ENCODE measurements around the gene CNDP1. TPM values are rescaled to one million over a fixed set of nuclear protein-coding genes. Genes with fewer than 3 reads are reported as not detected.

The CNDP1 gene
- total RNA-seq, 1 experiment from 2014 or later, result not detected

- H3K27me3 ChIP-seq (ENCODE audit: low read length), result peaks cover 3% of the 10 kb centered on the region; the same call in 1 of the 2 replicates
- H3K36me3 ChIP-seq (ENCODE audit: insufficient read depth, low read length), result no peaks in the 10 kb centered on the region
- H2AFZ ChIP-seq (ENCODE audit: low read length), result no peak overlapping the region
- DNase-seq, result no peak
- no peak overlapping the region for H3K4me3 ChIP-seq (ENCODE audit: low read length)
- no peaks in the 10 kb centered on the region for H3K9me3 ChIP-seq (ENCODE audit: low read length)
- H3K9ac ChIP-seq (ENCODE audit: low read length), result no peak overlapping the region
- no peaks in the 10 kb centered on the region for H3K9me2 ChIP-seq (replicated peaks; ENCODE audit: insufficient read depth, low read length)
- H3K27ac ChIP-seq (ENCODE audit: low read length), result no peak overlapping the region
- peaks cover 31% of the 10 kb centered on the region for H3K4me1 ChIP-seq (ENCODE audit: low read length)
- no peak overlapping the region for H3K4me2 ChIP-seq (ENCODE audit: low read depth, low read length, poor library complexity, severe bottlenecking)
- peaks cover 29% of the 10 kb centered on the region for H3K79me2 ChIP-seq (ENCODE audit: low read length)
- no peaks in the 10 kb centered on the region for H4K20me1 ChIP-seq (ENCODE audit: insufficient read depth, low read depth, low read length)
Measured at GRCh38 chr18:74494514-74494913, 39.8 kb upstream of the CNDP1 start.

GRCh38 chr18:74495581-74496507, 38.5 kb upstream of the CNDP1 start, which contains the start of gene CNDP2:
CNDP2 (plus strand) TSS chr18:74496363; CDS start chr18:74499974, 3,611 bp downstream.
- peak within 1 kb of the TSS; percentile 94 for H2AFZ ChIP-seq (ENCODE audit: low read length)
- H4K20me1 ChIP-seq (ENCODE audit: insufficient read depth, low read depth, low read length), result no peaks in the 10 kb centered on the region
- H3K9ac ChIP-seq (ENCODE audit: low read length), result peak within 1 kb of the TSS; percentile 92
- H3K27ac ChIP-seq (ENCODE audit: low read length), result peak within 1 kb of the TSS; percentile 80
- H3K4me3 ChIP-seq (ENCODE audit: low read length), result peak within 1 kb of the TSS; percentile 87
- peaks cover 45% of the 10 kb centered on the region for H3K4me1 ChIP-seq (ENCODE audit: low read length)
- peak within 1 kb of the TSS; percentile 89 for H3K4me2 ChIP-seq (ENCODE audit: low read depth, low read length, poor library complexity, severe bottlenecking)
- DNase-seq, result peak; percentile 100
- peaks cover under 1% of the 10 kb centered on the region; the same call in 1 of the 2 replicates for H3K36me3 ChIP-seq (ENCODE audit: insufficient read depth, low read length)
- no peaks in the 10 kb centered on the region for H3K9me3 ChIP-seq (ENCODE audit: low read length)
- no peaks in the 10 kb centered on the region for H3K9me2 ChIP-seq (replicated peaks; ENCODE audit: insufficient read depth, low read length)
- peaks cover 3% of the 10 kb centered on the region; the same call in 1 of the 2 replicates for H3K27me3 ChIP-seq (ENCODE audit: low read length)
- H3K79me2 ChIP-seq (ENCODE audit: low read length), result peaks cover 41% of the 10 kb centered on the region

- H3K9ac ChIP-seq (ENCODE audit: low read length), result peak overlapping the region; percentile 92
- no peak overlapping the region for H2AFZ ChIP-seq (ENCODE audit: low read length)
- H3K36me3 ChIP-seq (ENCODE audit: insufficient read depth, low read length), result peaks cover 9% of the 10 kb centered on the region
- H3K27ac ChIP-seq (ENCODE audit: low read length), result peak overlapping the region; percentile 80
- no peaks in the 10 kb centered on the region for H4K20me1 ChIP-seq (ENCODE audit: insufficient read depth, low read depth, low read length)
- peak overlapping the region; percentile 87 for H3K4me3 ChIP-seq (ENCODE audit: low read length)
- no peaks in the 10 kb centered on the region for H3K9me2 ChIP-seq (replicated peaks; ENCODE audit: insufficient read depth, low read length)
- H3K9me3 ChIP-seq (ENCODE audit: low read length), result no peaks in the 10 kb centered on the region
- H3K79me2 ChIP-seq (ENCODE audit: low read length), result peaks cover 49% of the 10 kb centered on the region
- peak; percentile 79 for DNase-seq
- peaks cover 3% of the 10 kb centered on the region; the same call in 1 of the 2 replicates for H3K27me3 ChIP-seq (ENCODE audit: low read length)
- H3K4me2 ChIP-seq (ENCODE audit: low read depth, low read length, poor library complexity, severe bottlenecking), result peak overlapping the region; percentile 89
- H3K4me1 ChIP-seq (ENCODE audit: low read length), result peaks cover 49% of the 10 kb centered on the region
Measured at GRCh38 chr18:74496508-74497323, 37.6 kb upstream of the CNDP1 start.

- peaks cover 13% of the 10 kb centered on the region for H3K36me3 ChIP-seq (ENCODE audit: insufficient read depth, low read length)
- H3K27ac ChIP-seq (ENCODE audit: low read length), result peak overlapping the region; percentile 80
- H3K79me2 ChIP-seq (ENCODE audit: low read length), result peaks cover 53% of the 10 kb centered on the region
- no peaks in the 10 kb centered on the region for H3K27me3 ChIP-seq (ENCODE audit: low read length)
- no peaks in the 10 kb centered on the region for H3K9me2 ChIP-seq (replicated peaks; ENCODE audit: insufficient read depth, low read length)
- H2AFZ ChIP-seq (ENCODE audit: low read length), result no peak overlapping the region
- peak overlapping the region; percentile 92 for H3K9ac ChIP-seq (ENCODE audit: low read length)
- peak overlapping the region; percentile 87 for H3K4me3 ChIP-seq (ENCODE audit: low read length)
- H3K4me2 ChIP-seq (ENCODE audit: low read depth, low read length, poor library complexity, severe bottlenecking), result peak overlapping the region; percentile 89
- no peaks in the 10 kb centered on the region for H3K9me3 ChIP-seq (ENCODE audit: low read length)
- peaks cover 49% of the 10 kb centered on the region for H3K4me1 ChIP-seq (ENCODE audit: low read length)
- no peaks in the 10 kb centered on the region for H4K20me1 ChIP-seq (ENCODE audit: insufficient read depth, low read depth, low read length)
- peak; percentile 62 for DNase-seq
Measured at GRCh38 chr18:74497324-74497676, 37.0 kb upstream of the CNDP1 start.

GRCh38 chr18:74497778-74498177, 36.5 kb upstream of the CNDP1 start:
- Histone ChIP-seq H3K4me2 (ENCODE audit: low read depth, low read length, poor library complexity, severe bottlenecking) (peak overlapping the region; percentile 89), H3K79me2 (ENCODE audit: low read length) (peaks cover 58% of the 10 kb centered on the region), H3K27me3 (ENCODE audit: low read length) (no peaks in the 10 kb centered on the region), H3K9me2 (replicated peaks; ENCODE audit: insufficient read depth, low read length) (no peaks in the 10 kb centered on the region), H2AFZ (ENCODE audit: low read length) (no peak overlapping the region), H3K9ac (ENCODE audit: low read length) (peak overlapping the region; percentile 92), H3K4me1 (ENCODE audit: low read length) (peaks cover 49% of the 10 kb centered on the region), H3K9me3 (ENCODE audit: low read length) (no peaks in the 10 kb centered on the region), H3K27ac (ENCODE audit: low read length) (peak overlapping the region; percentile 80), H4K20me1 (ENCODE audit: insufficient read depth, low read depth, low read length) (no peaks in the 10 kb centered on the region), H3K36me3 (ENCODE audit: insufficient read depth, low read length) (peaks cover 18% of the 10 kb centered on the region), H3K4me3 (ENCODE audit: low read length) (peak overlapping the region; percentile 87)
- DNase-seq, result peak; percentile 70

- H3K9me2 ChIP-seq (replicated peaks; ENCODE audit: insufficient read depth, low read length), result no peaks in the 10 kb centered on the region
- peak overlapping the region; percentile 92 for H3K9ac ChIP-seq (ENCODE audit: low read length)
Measured at GRCh38 chr18:74498712-74499627, 35.3 kb upstream of the CNDP1 start.

GRCh38 chr18:74499633-74500032, 34.7 kb upstream of the CNDP1 start:
- H3K27ac ChIP-seq (ENCODE audit: low read length), result peak overlapping the region; percentile 80
- peaks cover 28% of the 10 kb centered on the region for H3K36me3 ChIP-seq (ENCODE audit: insufficient read depth, low read length)
- H2AFZ ChIP-seq (ENCODE audit: low read length), result 0 out of 2 replicates have a peak overlapping the region, but pooled peaks have one; percentile 7
- H3K9me2 ChIP-seq (replicated peaks; ENCODE audit: insufficient read depth, low read length), result no peaks in the 10 kb centered on the region
- no peaks in the 10 kb centered on the region for H3K9me3 ChIP-seq (ENCODE audit: low read length)
- peaks cover 67% of the 10 kb centered on the region for H3K79me2 ChIP-seq (ENCODE audit: low read length)
- peak overlapping the region; percentile 89 for H3K4me2 ChIP-seq (ENCODE audit: low read depth, low read length, poor library complexity, severe bottlenecking)
- H3K4me1 ChIP-seq (ENCODE audit: low read length), result peaks cover 49% of the 10 kb centered on the region
- H4K20me1 ChIP-seq (ENCODE audit: insufficient read depth, low read depth, low read length), result no peaks in the 10 kb centered on the region
- DNase-seq, result peak; percentile 84
- H3K4me3 ChIP-seq (ENCODE audit: low read length), result peak overlapping the region; percentile 87
- peak overlapping the region; percentile 92 for H3K9ac ChIP-seq (ENCODE audit: low read length)
- H3K27me3 ChIP-seq (ENCODE audit: low read length), result no peaks in the 10 kb centered on the region

More at GRCh38 chr18:74498712-74499627, 35.3 kb upstream of the CNDP1 start:
- H3K4me2 ChIP-seq (ENCODE audit: low read depth, low read length, poor library complexity, severe bottlenecking), result peak overlapping the region; percentile 89
- H3K4me1 ChIP-seq (ENCODE audit: low read length), result peaks cover 49% of the 10 kb centered on the region
- H3K9me3 ChIP-seq (ENCODE audit: low read length), result no peaks in the 10 kb centered on the region
- peak overlapping the region; percentile 80 for H3K27ac ChIP-seq (ENCODE audit: low read length)
- H3K36me3 ChIP-seq (ENCODE audit: insufficient read depth, low read length), result peaks cover 25% of the 10 kb centered on the region
- peak; percentile 92 for DNase-seq
- no peaks in the 10 kb centered on the region for H4K20me1 ChIP-seq (ENCODE audit: insufficient read depth, low read depth, low read length)
- H3K79me2 ChIP-seq (ENCODE audit: low read length), result peaks cover 65% of the 10 kb centered on the region
- peak overlapping the region; percentile 87 for H3K4me3 ChIP-seq (ENCODE audit: low read length)
- H2AFZ ChIP-seq (ENCODE audit: low read length), result no peak overlapping the region
- no peaks in the 10 kb centered on the region for H3K27me3 ChIP-seq (ENCODE audit: low read length)

Measured in Karpas-422 (cell line).